Stimulated activated CD4-positive, alpha-beta T cell treated with anti-CD3 and anti-CD28 coated beads, Interleukin-4, amount 100 ng/mL, for 1 hour (primary cell): ENCODE measurements around the gene SYT3.
"Not testable (repeated sequence)": the region's sequence is repeated elsewhere in the genome, so short reads cannot be mapped to it uniquely, and the experiment has no call there.

Experiments
- DNase-seq: peaks from one replicate; pipeline ENCODE4 v3.0.0-alpha.2; 2020

Gene SYT3

DNA sequence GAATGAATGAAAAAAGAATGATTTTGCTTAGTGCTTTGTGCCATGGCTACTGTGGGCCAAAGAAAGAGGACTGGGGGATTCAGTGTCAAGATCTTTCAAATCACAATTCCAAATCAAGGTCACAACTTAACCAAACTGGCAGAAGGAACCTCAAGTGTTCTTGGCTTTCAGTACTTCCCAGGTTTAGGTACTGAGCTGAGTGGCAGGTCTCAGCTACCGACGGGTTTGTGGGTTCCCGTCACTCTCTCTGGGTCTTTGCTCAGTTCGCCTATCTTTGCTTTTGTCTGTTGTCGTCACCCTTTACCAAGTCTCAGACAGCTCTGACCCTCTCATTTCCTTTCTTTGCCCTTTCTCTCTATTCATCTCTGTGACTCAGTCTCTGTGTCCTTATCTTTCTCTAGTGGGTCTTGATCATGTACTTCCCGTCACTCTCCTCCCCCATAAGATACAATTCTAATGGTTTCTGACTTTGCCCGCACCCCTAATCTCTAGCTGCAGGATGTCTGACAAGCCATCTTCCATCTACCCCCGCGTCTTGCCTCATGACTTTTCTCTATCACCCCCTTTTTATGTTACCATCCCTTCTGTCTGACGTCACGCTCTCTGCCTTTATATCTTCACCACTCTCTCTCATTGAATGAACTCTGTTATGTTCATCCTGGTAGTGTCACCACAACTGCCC lies 38.1 kb downstream of the SYT3 start:
- DNase-seq, result no peak

DNA sequence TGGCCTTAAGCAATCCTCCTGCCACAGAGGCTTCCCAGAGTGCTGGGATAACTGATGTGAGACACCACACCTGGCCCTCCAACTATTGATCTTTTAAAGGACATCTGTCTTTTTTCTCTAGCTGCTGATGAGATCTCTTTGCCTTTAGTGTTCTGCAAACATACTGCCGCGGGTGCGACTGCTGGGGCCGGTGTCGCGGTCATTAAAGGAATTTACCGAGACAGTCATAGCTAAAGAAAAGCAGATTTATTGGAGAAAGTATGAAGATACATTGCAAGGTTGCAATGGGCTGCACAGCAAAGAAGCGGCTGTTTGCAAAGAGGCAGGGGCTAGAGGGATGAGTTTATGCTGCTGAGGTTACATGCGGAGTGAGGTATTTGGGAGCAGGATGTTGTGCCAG lies 40.3 kb downstream of the SYT3 start:
- DNase-seq, result no peak

DNA sequence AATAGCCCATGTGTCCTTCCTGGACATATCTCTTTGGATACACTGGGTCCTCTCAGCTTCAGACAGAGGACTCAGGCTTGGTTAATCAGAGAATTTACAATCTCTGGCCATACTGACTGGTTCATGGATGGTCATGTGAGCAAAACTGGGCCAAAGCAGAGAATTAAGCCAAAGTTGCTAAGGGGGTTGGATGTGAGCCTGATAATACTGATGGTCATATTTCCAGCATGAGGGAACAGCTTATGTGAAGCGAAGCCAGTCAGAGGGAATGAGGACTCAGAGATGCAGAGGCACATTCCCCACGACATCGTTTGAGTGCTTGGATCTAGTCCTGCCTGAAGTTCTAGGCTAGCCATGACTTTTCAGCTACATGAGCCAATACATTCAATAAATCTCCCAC lies 49.5 kb downstream of the SYT3 start:
- no peak for DNase-seq

DNA sequence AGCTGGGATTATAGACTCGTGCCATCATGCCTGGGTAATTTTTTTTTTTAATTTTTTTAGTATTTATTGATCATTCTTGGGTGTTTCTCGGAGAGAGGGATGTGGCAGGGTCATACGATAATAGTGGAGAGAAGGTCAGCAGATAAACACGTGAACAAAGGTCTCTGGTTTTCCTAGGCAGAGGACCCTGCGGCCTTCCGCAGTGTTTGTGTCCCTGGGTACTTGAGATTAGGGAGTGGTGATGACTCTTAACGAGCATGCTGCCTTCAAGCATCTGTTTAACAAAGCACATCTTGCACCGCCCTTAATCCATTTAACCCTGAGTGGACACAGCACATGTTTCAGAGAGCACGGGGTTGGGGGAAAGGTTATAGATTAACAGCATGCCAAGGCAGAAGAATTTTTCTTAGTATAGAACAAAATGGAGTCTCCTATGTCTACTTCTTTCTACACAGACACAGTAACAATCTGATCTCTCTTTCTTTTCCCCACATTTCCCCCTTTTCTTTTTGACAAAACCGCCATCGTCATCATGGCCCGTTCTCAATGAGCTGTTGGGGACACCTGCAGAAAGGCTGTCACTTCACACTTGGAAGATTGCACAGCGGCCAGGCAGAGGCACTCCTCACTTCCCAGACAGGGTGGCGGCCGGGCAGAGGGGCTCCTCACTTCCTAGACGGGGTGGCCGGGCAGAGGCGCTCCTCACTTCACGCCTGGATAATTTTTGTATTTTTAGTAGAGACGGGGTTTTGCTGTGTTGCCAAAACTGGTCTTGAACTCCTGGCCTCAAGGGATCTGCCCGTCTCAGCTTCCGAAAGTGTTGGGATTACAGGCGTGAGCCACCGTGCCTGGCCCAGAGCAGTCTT lies 57.7 kb downstream of the SYT3 start:
- DNase-seq, result not testable (repeated sequence)

DNA sequence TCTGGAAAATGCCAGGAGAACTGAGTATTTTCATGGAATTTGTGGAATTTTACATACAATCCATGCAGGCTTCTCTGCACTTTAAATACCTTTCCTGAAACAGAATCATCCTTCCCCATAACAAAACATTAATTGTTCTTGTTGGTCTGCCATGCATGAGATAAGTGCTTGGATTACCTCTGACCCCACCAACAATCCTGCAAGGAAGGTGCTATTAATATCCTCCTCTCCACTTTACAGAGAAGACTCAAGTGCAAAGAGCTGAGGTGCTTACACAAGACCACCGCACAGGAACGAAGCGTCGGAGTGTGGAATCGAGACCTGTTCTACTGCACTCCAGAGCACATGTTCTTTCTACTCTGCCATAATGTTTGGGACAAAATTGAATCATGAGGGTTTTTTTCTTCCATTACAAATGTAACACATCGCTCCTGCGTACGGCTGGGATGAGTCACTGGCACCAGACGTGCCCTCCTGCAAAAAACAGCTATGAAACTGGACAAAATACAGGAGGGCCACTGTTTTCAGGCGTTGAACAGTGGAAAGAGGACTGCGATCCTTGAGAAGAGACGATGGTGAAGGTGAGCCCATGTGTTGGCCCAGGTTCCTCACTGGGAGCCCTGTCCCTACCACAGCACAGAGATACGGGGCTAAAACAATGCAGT lies 58.6 kb downstream of the SYT3 start:
- no peak for DNase-seq

DNA sequence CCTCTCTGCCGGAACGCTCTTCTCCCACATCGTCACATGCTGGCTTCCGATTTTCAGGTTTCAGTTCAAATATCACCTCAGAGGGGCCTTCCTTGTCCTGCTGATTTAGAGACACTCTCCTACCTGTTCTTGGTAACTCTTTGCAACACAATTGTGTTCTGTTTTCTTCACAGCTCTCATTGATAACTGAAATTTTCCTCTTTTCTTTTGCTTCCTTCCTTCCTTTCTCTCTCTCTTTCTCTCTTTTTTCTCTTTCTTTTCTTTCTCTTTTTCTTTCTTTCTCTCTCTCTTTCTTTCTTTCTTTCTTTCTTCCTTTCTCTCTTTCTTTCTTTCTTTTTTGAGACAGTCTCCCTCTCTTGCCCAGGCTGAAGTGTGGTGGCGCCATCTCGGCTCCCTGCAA lies 59.4 kb downstream of the SYT3 start:
- DNase-seq, result no peak

DNA sequence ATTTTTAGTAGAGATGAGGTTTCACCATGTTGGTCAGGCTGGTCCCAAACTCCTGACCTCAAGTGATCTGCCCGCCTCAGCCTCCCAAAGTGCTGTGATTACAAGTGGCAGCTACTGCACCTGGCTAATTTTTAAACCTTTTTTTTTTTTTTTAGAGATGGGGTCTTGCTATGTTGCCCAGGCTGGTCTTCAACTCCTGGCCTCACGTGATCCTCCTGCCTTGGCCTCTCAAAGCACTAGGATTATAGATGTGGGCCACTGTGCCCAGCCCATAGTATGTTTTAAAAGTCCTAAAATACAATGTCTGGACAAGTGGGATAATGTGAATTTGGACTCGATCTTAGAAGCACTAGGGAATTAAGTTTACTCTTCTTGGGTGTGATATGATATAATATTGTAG lies 62.9 kb downstream of the SYT3 start:
- not testable (repeated sequence) for DNase-seq

DNA sequence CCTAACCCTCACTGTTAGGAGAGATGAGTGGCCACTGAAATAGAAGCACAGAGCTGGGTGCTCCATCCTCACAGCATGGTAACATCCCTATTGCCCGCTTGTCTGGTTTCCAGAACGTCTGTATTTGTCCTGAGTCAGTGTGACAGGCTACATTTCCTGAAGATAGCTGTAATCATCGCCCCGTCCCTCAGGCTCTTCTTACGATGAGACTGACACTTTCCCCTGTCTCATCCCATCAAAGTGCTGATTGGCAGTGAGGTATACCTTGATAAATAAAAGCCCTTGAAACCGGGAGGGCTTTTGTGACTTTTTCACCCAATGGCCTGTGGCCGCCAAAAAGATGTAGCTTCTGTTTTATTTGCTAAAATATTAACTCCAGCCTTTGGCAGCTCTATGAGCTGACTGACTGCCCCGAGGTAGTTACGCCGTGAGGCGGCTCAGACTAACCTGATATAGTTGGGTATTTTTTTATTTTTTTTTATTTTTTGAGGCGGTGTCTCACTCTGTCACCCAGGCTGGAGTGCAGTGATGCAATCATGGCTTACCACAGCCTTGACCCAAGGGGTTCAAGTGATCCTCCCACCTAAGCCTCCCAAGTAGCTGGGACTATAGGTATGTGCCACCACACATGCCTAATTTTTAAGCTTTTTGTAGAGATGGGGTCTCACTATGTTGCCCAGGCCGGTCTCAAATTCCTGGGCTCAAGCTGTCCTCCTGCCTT lies 65.8 kb downstream of the SYT3 start:
- no peak for DNase-seq
